Measurements from ENCODE around the gene CDH4. TPM values are rescaled to one million over a fixed set of nuclear protein-coding genes. Genes with fewer than 3 reads are reported as not detected.

CDH4 gene
- total RNA-seq, 2 experiments from 2014 or later, result 0.11 to 0.18 TPM

GRCh38 chr20:61777773-61778494 is 525.9 kb downstream of the CDH4 start:
- TF ChIP-seq CTCF (IDR thresholded peaks at IDR 0.05), result no peak
- ATAC-seq (no peak), DNase-seq (no peak)
- ChIA-PET POLR2A (no interaction called here), CTCF (no interaction called here)
- peaks cover 10% of the 10 kb centered on the region for H3K9me3 Mint-ChIP-seq
- H3K27me3 Mint-ChIP-seq, result no peaks in the 10 kb centered on the region
- no peaks in the 10 kb centered on the region for H3K4me1 Mint-ChIP-seq (ENCODE audit: low read depth)
- intact Hi-C loops (cut with micrococcal nuclease), result no loop called here
- no peaks in the 10 kb centered on the region for H3K36me3 Mint-ChIP-seq (ENCODE audit: low read depth)
- H3K27ac Mint-ChIP-seq, result no peak overlapping the region
- no peak overlapping the region for H3K4me3 Mint-ChIP-seq

DNA sequence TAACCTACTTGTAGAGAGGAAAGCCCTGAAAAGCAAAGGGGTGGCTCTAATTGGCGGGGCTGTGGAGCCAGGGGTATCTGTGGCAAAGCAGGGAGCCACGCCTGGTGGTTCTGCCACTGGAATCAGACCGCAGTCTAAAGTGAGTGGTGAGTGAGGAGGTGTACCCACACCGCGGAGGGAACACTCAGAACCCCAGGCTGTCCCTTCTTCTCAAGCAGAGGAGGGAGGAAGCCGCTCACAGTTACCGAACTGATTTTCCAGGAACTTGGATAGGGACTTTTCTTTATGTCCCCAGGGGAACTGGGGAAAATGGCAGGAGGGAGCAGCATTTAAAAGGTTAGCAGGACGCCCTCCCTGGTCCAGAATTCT is 526.4 kb downstream of the CDH4 start:
- intact Hi-C loops (cut with micrococcal nuclease), result no loop called here
- Mint-ChIP-seq H3K27ac (no peak overlapping the region), H3K9me3 (peaks cover 10% of the 10 kb centered on the region), H3K36me3 (ENCODE audit: low read depth) (no peaks in the 10 kb centered on the region), H3K4me3 (no peak overlapping the region), H3K27me3 (no peaks in the 10 kb centered on the region), H3K4me1 (ENCODE audit: low read depth) (no peaks in the 10 kb centered on the region)
- ATAC-seq (no peak), DNase-seq (no peak)
- TF ChIP-seq CTCF (IDR thresholded peaks at IDR 0.05), result no peak
- ChIA-PET POLR2A (no interaction called here), CTCF (no interaction called here)

- ATAC-seq (no peak), DNase-seq (no peak)
- H3K9me3 Mint-ChIP-seq, result peaks cover 10% of the 10 kb centered on the region
- H3K27ac Mint-ChIP-seq, result no peak overlapping the region
- no peaks in the 10 kb centered on the region for H3K4me1 Mint-ChIP-seq (ENCODE audit: low read depth)
- ChIA-PET CTCF (no interaction called here), POLR2A (no interaction called here)
- intact Hi-C loops (cut with micrococcal nuclease), result no loop called here
- H3K4me3 Mint-ChIP-seq, result no peak overlapping the region
- no peaks in the 10 kb centered on the region for H3K36me3 Mint-ChIP-seq (ENCODE audit: low read depth)
- no peaks in the 10 kb centered on the region for H3K27me3 Mint-ChIP-seq
- no peak for TF ChIP-seq CTCF (IDR thresholded peaks at IDR 0.05)
Measured at GRCh38 chr20:61779176-61779965, 527.3 kb downstream of the CDH4 start.

DNA sequence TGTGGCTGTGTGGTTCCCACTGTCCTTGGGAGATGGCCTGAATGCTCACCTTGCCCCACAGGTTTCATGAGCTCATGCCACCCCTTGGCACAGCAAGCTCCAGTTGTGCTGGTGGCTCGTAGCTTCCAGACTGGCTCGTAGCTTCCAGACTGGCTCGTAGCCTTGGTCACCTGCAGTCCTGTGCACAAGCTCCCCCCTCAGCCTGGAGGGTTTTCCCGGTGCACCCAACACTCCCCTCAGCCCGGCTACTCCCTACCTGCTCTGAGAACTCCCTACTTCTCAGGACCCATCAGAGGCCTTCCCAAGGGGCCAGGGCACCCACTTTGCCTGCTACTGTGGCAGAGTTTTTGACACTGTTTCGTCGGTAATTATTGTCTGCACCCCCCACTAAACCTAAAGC is 528.0 kb downstream of the CDH4 start:
- TF ChIP-seq CTCF (IDR thresholded peaks at IDR 0.05), result no peak
- H3K36me3 Mint-ChIP-seq (ENCODE audit: low read depth), result no peaks in the 10 kb centered on the region
- no peak for ATAC-seq
- intact Hi-C loops (cut with micrococcal nuclease), result no loop called here
- POLR2A ChIA-PET, result no interaction called here
- no peaks in the 10 kb centered on the region for H3K4me1 Mint-ChIP-seq (ENCODE audit: low read depth)
- H3K27ac Mint-ChIP-seq, result no peak overlapping the region
- CTCF ChIA-PET, result no interaction called here
- H3K27me3 Mint-ChIP-seq, result no peaks in the 10 kb centered on the region
- H3K9me3 Mint-ChIP-seq, result peaks cover 10% of the 10 kb centered on the region
- no peak overlapping the region for H3K4me3 Mint-ChIP-seq
- no peak for DNase-seq

- no peaks in the 10 kb centered on the region for H3K36me3 Mint-ChIP-seq (ENCODE audit: low read depth)
- no peak for TF ChIP-seq CTCF (IDR thresholded peaks at IDR 0.05)
- intact Hi-C loops (cut with micrococcal nuclease), result no loop called here
- H3K4me3 Mint-ChIP-seq, result no peak overlapping the region
- ATAC-seq (no peak), DNase-seq (no peak)
- H3K4me1 Mint-ChIP-seq (ENCODE audit: low read depth), result no peaks in the 10 kb centered on the region
- no peaks in the 10 kb centered on the region for H3K27me3 Mint-ChIP-seq
- H3K27ac Mint-ChIP-seq, result no peak overlapping the region
- ChIA-PET POLR2A (no interaction called here), CTCF (no interaction called here)
- H3K9me3 Mint-ChIP-seq, result peaks cover 10% of the 10 kb centered on the region
Measured at GRCh38 chr20:61784801-61785566, 532.9 kb downstream of the CDH4 start.
